ENCODE data around the gene KCNIP4.

DNA sequence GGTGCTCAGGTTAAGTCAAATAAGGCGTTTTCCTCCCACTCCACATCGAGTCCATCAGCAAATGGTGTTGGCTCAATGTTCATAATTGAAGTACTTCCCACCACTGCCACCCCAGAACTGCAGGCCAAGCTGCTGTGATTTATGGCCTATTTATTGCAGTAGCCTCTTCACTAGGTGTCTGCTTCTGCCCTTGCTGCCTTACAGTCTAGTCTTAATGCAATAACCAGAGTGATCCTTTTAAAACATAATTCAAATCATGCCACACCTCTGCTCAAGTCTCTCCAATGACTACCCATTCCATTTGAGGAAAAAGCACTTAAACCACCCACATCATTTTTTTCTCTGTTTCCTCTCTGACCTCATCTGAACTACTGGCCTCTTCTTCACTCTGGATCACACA lies 220.3 kb downstream of the KCNIP4 start:
- TF ChIP-seq, protein P1, sequence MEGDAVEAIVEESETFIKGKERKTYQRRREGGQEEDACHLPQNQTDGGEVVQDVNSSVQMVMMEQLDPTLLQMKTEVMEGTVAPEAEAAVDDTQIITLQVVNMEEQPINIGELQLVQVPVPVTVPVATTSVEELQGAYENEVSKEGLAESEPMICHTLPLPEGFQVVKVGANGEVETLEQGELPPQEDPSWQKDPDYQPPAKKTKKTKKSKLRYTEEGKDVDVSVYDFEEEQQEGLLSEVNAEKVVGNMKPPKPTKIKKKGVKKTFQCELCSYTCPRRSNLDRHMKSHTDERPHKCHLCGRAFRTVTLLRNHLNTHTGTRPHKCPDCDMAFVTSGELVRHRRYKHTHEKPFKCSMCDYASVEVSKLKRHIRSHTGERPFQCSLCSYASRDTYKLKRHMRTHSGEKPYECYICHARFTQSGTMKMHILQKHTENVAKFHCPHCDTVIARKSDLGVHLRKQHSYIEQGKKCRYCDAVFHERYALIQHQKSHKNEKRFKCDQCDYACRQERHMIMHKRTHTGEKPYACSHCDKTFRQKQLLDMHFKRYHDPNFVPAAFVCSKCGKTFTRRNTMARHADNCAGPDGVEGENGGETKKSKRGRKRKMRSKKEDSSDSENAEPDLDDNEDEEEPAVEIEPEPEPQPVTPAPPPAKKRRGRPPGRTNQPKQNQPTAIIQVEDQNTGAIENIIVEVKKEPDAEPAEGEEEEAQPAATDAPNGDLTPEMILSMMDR (IDR thresholded peaks at IDR 0.05; ENCODE audit: insufficient read depth, low read depth, low read length), result no peak
- no peak for TF ChIP-seq EZH2 (IDR thresholded peaks at IDR 0.05; ENCODE audit: insufficient read depth, low read length)
